ENCODE measurements around the gene FRZB.
"Not testable (repeated sequence)": the region's sequence is repeated elsewhere in the genome, so short reads cannot be mapped to it uniquely, and the experiment has no call there.

The FRZB gene

GRCh38 chr2:182897137-182897536 is 30.7 kb upstream of the FRZB start:
- Mint-ChIP-seq H3K27ac (no peak overlapping the region), H3K9me3 (peaks cover 0 to 3% of the 10 kb centered on the region in 2 donors), H3K4me3 (no peak overlapping the region), H3K4me1 (no peaks in the 10 kb centered on the region), H3K27me3 (no peaks in the 10 kb centered on the region), H3K36me3 (no peaks in the 10 kb centered on the region)
- DNase-seq (no peak), ATAC-seq (replicated peaks) (no peak)

- ATAC-seq (replicated peaks) (no peak), DNase-seq (no peak)
- no peak overlapping the region for H3K4me3 Mint-ChIP-seq
- no peaks in the 10 kb centered on the region for H3K36me3 Mint-ChIP-seq
- H3K9me3 Mint-ChIP-seq = peaks cover 0 to 3% of the 10 kb centered on the region in 2 donors
- H3K4me1 Mint-ChIP-seq = no peaks in the 10 kb centered on the region
- H3K27me3 Mint-ChIP-seq = no peaks in the 10 kb centered on the region
- no peak overlapping the region for H3K27ac Mint-ChIP-seq
These were observed 29.4 kb upstream of the FRZB start for GRCh38 chr2:182895798-182896197.

GRCh38 chr2:182895169-182895568 is 28.7 kb upstream of the FRZB start:
- no peak overlapping the region for H3K27ac Mint-ChIP-seq
- ATAC-seq (replicated peaks) = no peak

GRCh38 chr2:182894174-182894573 is 27.7 kb upstream of the FRZB start:
- no peak overlapping the region for H3K27ac Mint-ChIP-seq
- no peak overlapping the region for H3K4me3 Mint-ChIP-seq
- DNase-seq (no peak), ATAC-seq (replicated peaks) (no peak)
- H3K36me3 Mint-ChIP-seq = no peaks in the 10 kb centered on the region
- no peaks in the 10 kb centered on the region for H3K4me1 Mint-ChIP-seq
- H3K27me3 Mint-ChIP-seq = no peaks in the 10 kb centered on the region
- H3K9me3 Mint-ChIP-seq = peaks cover 0 to 3% of the 10 kb centered on the region in 2 donors

More at GRCh38 chr2:182895169-182895568, 28.7 kb upstream of the FRZB start:
- Mint-ChIP-seq H3K4me1 (no peaks in the 10 kb centered on the region), H3K4me3 (no peak overlapping the region), H3K9me3 (peaks cover 0 to 3% of the 10 kb centered on the region in 2 donors), H3K27me3 (no peaks in the 10 kb centered on the region), H3K36me3 (no peaks in the 10 kb centered on the region)
- DNase-seq = no peak

- no peaks in the 10 kb centered on the region for H3K27me3 Mint-ChIP-seq
- H3K4me3 Mint-ChIP-seq = no peak overlapping the region
- H3K4me1 Mint-ChIP-seq = no peaks in the 10 kb centered on the region
- H3K27ac Mint-ChIP-seq = no peak overlapping the region
- no peaks in the 10 kb centered on the region for H3K36me3 Mint-ChIP-seq
- ATAC-seq (replicated peaks) (no peak), DNase-seq (no peak)
- peaks cover 0 to 3% of the 10 kb centered on the region in 2 donors for H3K9me3 Mint-ChIP-seq
These were observed 27.2 kb upstream of the FRZB start for GRCh38 chr2:182893666-182894065.

- H3K9me3 Mint-ChIP-seq; H3K36me3 Mint-ChIP-seq; H3K4me1 Mint-ChIP-seq; H3K27me3 Mint-ChIP-seq; H3K4me3 Mint-ChIP-seq; DNase-seq; ATAC-seq (replicated peaks); H3K27ac Mint-ChIP-seq: not testable (repeated sequence)
These were observed 26.6 kb upstream of the FRZB start for GRCh38 chr2:182893035-182893434.

- no peaks in the 10 kb centered on the region for H3K36me3 Mint-ChIP-seq
- H3K27me3 Mint-ChIP-seq = no peaks in the 10 kb centered on the region
- H3K27ac Mint-ChIP-seq = no peak overlapping the region
- DNase-seq = no peak
- no peak overlapping the region for H3K4me3 Mint-ChIP-seq
- peaks cover 0 to 3% of the 10 kb centered on the region in 2 donors for H3K9me3 Mint-ChIP-seq
- no peaks in the 10 kb centered on the region for H3K4me1 Mint-ChIP-seq
- no peak for ATAC-seq (replicated peaks)
These were observed 25.2 kb upstream of the FRZB start for GRCh38 chr2:182891611-182892010.

GRCh38 chr2:182890773-182891378 is 24.4 kb upstream of the FRZB start:
- H3K4me3 Mint-ChIP-seq = no peak overlapping the region
- H3K4me1 Mint-ChIP-seq = no peaks in the 10 kb centered on the region
- H3K27ac Mint-ChIP-seq = no peak overlapping the region
- ATAC-seq (replicated peaks) = no peak
- no peak for DNase-seq
- no peaks in the 10 kb centered on the region for H3K27me3 Mint-ChIP-seq
- H3K9me3 Mint-ChIP-seq = peaks cover 0 to 3% of the 10 kb centered on the region in 2 donors
- H3K36me3 Mint-ChIP-seq = no peaks in the 10 kb centered on the region

GRCh38 chr2:182890305-182890704 is 23.9 kb upstream of the FRZB start:
- Mint-ChIP-seq H3K4me1 (no peaks in the 10 kb centered on the region), H3K27ac (no peak overlapping the region), H3K9me3 (peaks cover 0 to under 1% of the 10 kb centered on the region in 2 donors), H3K36me3 (no peaks in the 10 kb centered on the region), H3K27me3 (no peaks in the 10 kb centered on the region), H3K4me3 (no peak overlapping the region)
- DNase-seq (no peak), ATAC-seq (replicated peaks) (no peak)

- no peaks in the 10 kb centered on the region for H3K36me3 Mint-ChIP-seq
- DNase-seq (no peak), ATAC-seq (replicated peaks) (no peak)
- no peak overlapping the region for H3K27ac Mint-ChIP-seq
- no peak overlapping the region for H3K4me3 Mint-ChIP-seq
- no peaks in the 10 kb centered on the region for H3K27me3 Mint-ChIP-seq
- no peaks in the 10 kb centered on the region for H3K4me1 Mint-ChIP-seq
- H3K9me3 Mint-ChIP-seq = no peaks in the 10 kb centered on the region
These were observed 21.4 kb upstream of the FRZB start for GRCh38 chr2:182887753-182888415.

GRCh38 chr2:182887093-182887492 is 20.7 kb upstream of the FRZB start:
- H3K27ac Mint-ChIP-seq = no peak overlapping the region
- H3K4me3 Mint-ChIP-seq = no peak overlapping the region
- no peak for DNase-seq
- peaks cover 0 to 2% of the 10 kb centered on the region in 2 donors for H3K9me3 Mint-ChIP-seq
- no peaks in the 10 kb centered on the region for H3K4me1 Mint-ChIP-seq
- no peak for ATAC-seq (replicated peaks)
- no peaks in the 10 kb centered on the region for H3K27me3 Mint-ChIP-seq
- no peaks in the 10 kb centered on the region for H3K36me3 Mint-ChIP-seq

- DNase-seq (no peak), ATAC-seq (replicated peaks) (no peak)
- H3K4me3 Mint-ChIP-seq = no peak overlapping the region
- H3K36me3 Mint-ChIP-seq = no peaks in the 10 kb centered on the region
- H3K27me3 Mint-ChIP-seq = no peaks in the 10 kb centered on the region
- peaks cover 0 to 4% of the 10 kb centered on the region in 2 donors for H3K9me3 Mint-ChIP-seq
- H3K27ac Mint-ChIP-seq = no peak overlapping the region
- H3K4me1 Mint-ChIP-seq = no peaks in the 10 kb centered on the region
These were observed 19.3 kb upstream of the FRZB start for GRCh38 chr2:182885771-182886170.

GRCh38 chr2:182883451-182883850 is 17.0 kb upstream of the FRZB start:
- no peak overlapping the region for H3K27ac Mint-ChIP-seq
- ATAC-seq (replicated peaks) (no peak), DNase-seq (no peak)
- no peak overlapping the region for H3K4me3 Mint-ChIP-seq
- H3K36me3 Mint-ChIP-seq = no peaks in the 10 kb centered on the region
- no peaks in the 10 kb centered on the region for H3K4me1 Mint-ChIP-seq
- peaks cover 7 to 15% of the 10 kb centered on the region in 2 donors for H3K9me3 Mint-ChIP-seq
- H3K27me3 Mint-ChIP-seq = no peaks in the 10 kb centered on the region

GRCh38 chr2:182880100-182880499 is 13.7 kb upstream of the FRZB start:
- H3K4me1 Mint-ChIP-seq; H3K27me3 Mint-ChIP-seq; H3K4me3 Mint-ChIP-seq; ATAC-seq (replicated peaks); H3K36me3 Mint-ChIP-seq; DNase-seq; H3K27ac Mint-ChIP-seq: not testable (repeated sequence)
- H3K9me3 Mint-ChIP-seq = peaks cover 15 to 27% of the 10 kb centered on the region in 2 donors

GRCh38 chr2:182876653-182877052 is 10.2 kb upstream of the FRZB start:
- H3K27me3 Mint-ChIP-seq = peaks cover 0 to 13% of the 10 kb centered on the region in 2 donors
- not testable (repeated sequence) for H3K4me3 Mint-ChIP-seq; H3K4me1 Mint-ChIP-seq; ATAC-seq (replicated peaks); H3K36me3 Mint-ChIP-seq; DNase-seq; H3K27ac Mint-ChIP-seq
- peaks cover 15 to 30% of the 10 kb centered on the region in 2 donors for H3K9me3 Mint-ChIP-seq

Measured in stimulated activated naive B cell treated with anti-CD40 and anti-IgM and Interleukin-4, amounts not matched to agents 10 μg/mL and 1 μg/mL and 100 μg/mL, for 72 hours (primary cell).